OCI-LY7 (cell line): Measurements from ENCODE around the gene TTC28. TPM values are rescaled to one million over a fixed set of nuclear protein-coding genes. Genes with fewer than 3 reads are reported as not detected.

ENCODE experiments used
- BruUV-seq: library from RNA; stranded (reverse); fragments of 400-500 nt; replicated peaks from 2 replicates; lab custom pipeline; 2021; lab: Mats Ljungman, UMichigan
- CTCF ChIA-PET: fragments of 300-600 bp; sonication (Branson Sonifier 250); formaldehyde crosslinking; loops from one replicate; lab custom pipeline; 2022; ENCODE audit warnings: antibody characterized with exemption; ENCODE audit not compliant: unreplicated experiment; lab: Charles Lee
- POLR2A ChIA-PET: fragments of 300-600 bp; sonication (Branson Sonifier 250); formaldehyde crosslinking; loops from one replicate; lab custom pipeline; 2022; ENCODE audit warnings: antibody characterized with exemption; lab: Charles Lee
- DNase-seq: peaks from one replicate; pipeline ENCODE4 v3.0.0-alpha.2; 2015; ENCODE audit warnings: low spot score
- H2AFZ ChIP-seq: fragments of 200-600 bp; sonication (generic), shearing (Covaris generic); 2 replicates; pipeline ENCODE4 v1.6.1; 2014; ENCODE audit warnings: mild to moderate bottlenecking, antibody characterized with exemption, low read length, moderate library complexity
- H3K27ac ChIP-seq: fragments of 200-600 bp; sonication (generic); 2 replicates; pipeline ENCODE4 v1.5.1; 2014; ENCODE audit warnings: mixed run types, low read depth, mild to moderate bottlenecking, moderate library complexity, low read length, inconsistent platforms; ENCODE audit not compliant: poor library complexity, severe bottlenecking
- H3K36me3 ChIP-seq: fragments of 200-600 bp; sonication (generic); 2 replicates; pipeline ENCODE4 v1.6.1; 2014; ENCODE audit warnings: mild to moderate bottlenecking, antibody characterized with exemption, low read length, moderate library complexity, mixed read lengths; ENCODE audit not compliant: insufficient read depth
- H3K4me1 ChIP-seq: fragments of 200-600 bp; sonication (generic); 2 replicates; pipeline ENCODE4 v1.5.1; 2014; ENCODE audit warnings: mild to moderate bottlenecking, low read length; ENCODE audit not compliant: insufficient read depth, poor library complexity, severe bottlenecking
- H3K4me2 ChIP-seq: fragments of 200-600 bp; sonication (generic); 2 replicates; pipeline ENCODE4 v1.6.1; 2014; ENCODE audit warnings: mild to moderate bottlenecking, low read length
- H3K4me3 ChIP-seq: fragments of 200-600 bp; sonication (generic); 2 replicates; pipeline ENCODE4 v1.5.1; 2014; ENCODE audit warnings: mild to moderate bottlenecking, low read depth, low read length; ENCODE audit not compliant: poor library complexity, severe bottlenecking
- H3K79me2 ChIP-seq: fragments of 200-600 bp; sonication (generic); 2 replicates; pipeline ENCODE4 v1.6.1; 2016; ENCODE audit warnings: low read depth, mild to moderate bottlenecking, low read length, moderate library complexity, mixed read lengths; ENCODE audit not compliant: insufficient read depth
- H3K9me2 ChIP-seq: fragments of 200-600 bp; sonication (generic); 2 replicates; pipeline ENCODE4 v1.6.1; 2016; ENCODE audit warnings: mild to moderate bottlenecking, low read length, mixed read lengths; ENCODE audit not compliant: insufficient read depth
- H3K9me3 ChIP-seq: fragments of 200-600 bp; sonication (generic); 2 replicates; pipeline ENCODE4 v1.6.1; 2014; ENCODE audit warnings: mild to moderate bottlenecking, mixed run types, low read length, mixed read lengths
- H4K20me1 ChIP-seq: fragments of 200-600 bp; sonication (generic); 2 replicates; pipeline ENCODE4 v1.6.1; 2014; ENCODE audit warnings: mild to moderate bottlenecking, antibody characterized with exemption, low read length, moderate library complexity, mixed read lengths; ENCODE audit not compliant: insufficient read depth
- CTCF ChIP-seq: fragments of 200-600 bp; sonication (generic); conservative IDR thresholded peaks from 2 replicates; pipeline ENCODE4 v1.5.1; 2014; ENCODE audit warnings: mild to moderate bottlenecking, antibody characterized with exemption, low read length, moderate library complexity, mixed read lengths
- EZH2phosphoT487 ChIP-seq: fragments of 200-600 bp; sonication (generic); IDR thresholded peaks from 2 replicates; pipeline ENCODE4 v1.6.1; 2018; ENCODE audit warnings: low read depth, borderline replicate concordance, mild to moderate bottlenecking, mixed run types, antibody characterized with exemption, low read length, moderate library complexity, mixed read lengths
- intact Hi-C: fragments of 100-400 bp; cut with micrococcal nuclease; formaldehyde crosslinking; loops from one replicate; pipeline ENCODE4 v1.10.0; 2022; ENCODE audit not compliant: unreplicated experiment
- total RNA-seq, 2 experiments: library from RNA; depleted of rRNA in 1 of 2; stranded (reverse); fragments of >200 nt in 1 of 2; shearing (Covaris generic) in 1 of 2; gene quantifications; 2 replicates each; pipeline ENCODE4 v1.2.3, GENCODE V29; 2014 to 2022

The TTC28 gene
- total RNA-seq, 2 experiments from 2014 or later = under 0.01 to 0.55 TPM

GRCh38 chr22:28139961-28140360 is 539.7 kb downstream of the TTC28 start:
- Histone ChIP-seq H3K79me2 (no peaks in the 10 kb centered on the region), H3K4me3 (no peak overlapping the region), H3K4me1 (no peaks in the 10 kb centered on the region), H4K20me1 (no peaks in the 10 kb centered on the region), H3K36me3 (no peaks in the 10 kb centered on the region), H3K4me2 (no peak overlapping the region), H3K9me3 (no peaks in the 10 kb centered on the region), H2AFZ (no peak overlapping the region), H3K27ac (no peak overlapping the region), H3K9me2 (no peaks in the 10 kb centered on the region)
- BruUV-seq = no TSS peak
- intact Hi-C loops = no loop called here
- TF ChIP-seq CTCF = no peak
- TF ChIP-seq EZH2phosphoT487 = no peak
- ChIA-PET POLR2A (interaction anchor here (0.6 kb wide), 1 partner anchor 13 kb away, joined by 3 read pairs; no protein-coding TSS in a partner anchor), CTCF (no interaction called here)
- no peak for DNase-seq

GRCh38 chr22:28139516-28139915 is 540.1 kb downstream of the TTC28 start:
- Histone ChIP-seq H3K9me2 (no peaks in the 10 kb centered on the region), H4K20me1 (no peaks in the 10 kb centered on the region), H2AFZ (no peak overlapping the region), H3K4me1 (no peaks in the 10 kb centered on the region), H3K9me3 (no peaks in the 10 kb centered on the region), H3K79me2 (no peaks in the 10 kb centered on the region), H3K4me3 (no peak overlapping the region), H3K27ac (no peak overlapping the region), H3K4me2 (no peak overlapping the region), H3K36me3 (no peaks in the 10 kb centered on the region)
- intact Hi-C loops = no loop called here
- TF ChIP-seq EZH2phosphoT487 (no peak), CTCF (no peak)
- DNase-seq = no peak
- ChIA-PET CTCF (no interaction called here), POLR2A (no interaction called here)
- BruUV-seq = no TSS peak

GRCh38 chr22:28137036-28137435 is 542.6 kb downstream of the TTC28 start:
- DNase-seq = no peak
- no peaks in the 10 kb centered on the region for H4K20me1 ChIP-seq
- H3K4me1 ChIP-seq = no peaks in the 10 kb centered on the region
- H3K36me3 ChIP-seq = no peaks in the 10 kb centered on the region
- H3K27ac ChIP-seq = no peak overlapping the region
- H3K79me2 ChIP-seq = no peaks in the 10 kb centered on the region
- intact Hi-C loops = no loop called here
- H3K9me3 ChIP-seq = no peaks in the 10 kb centered on the region
- no peak overlapping the region for H2AFZ ChIP-seq
- H3K9me2 ChIP-seq = no peaks in the 10 kb centered on the region
- no peak overlapping the region for H3K4me3 ChIP-seq
- no peak overlapping the region for H3K4me2 ChIP-seq
- BruUV-seq = no TSS peak
- ChIA-PET POLR2A (interaction anchor here (0.6 kb wide), 1 partner anchor 218 kb away, joined by 3 read pairs; no protein-coding TSS in a partner anchor), CTCF (no interaction called here)
- no peak for TF ChIP-seq CTCF
- no peak for TF ChIP-seq EZH2phosphoT487
